ENCODE measurements around the gene DIAPH2.

The DIAPH2 gene

DNA sequence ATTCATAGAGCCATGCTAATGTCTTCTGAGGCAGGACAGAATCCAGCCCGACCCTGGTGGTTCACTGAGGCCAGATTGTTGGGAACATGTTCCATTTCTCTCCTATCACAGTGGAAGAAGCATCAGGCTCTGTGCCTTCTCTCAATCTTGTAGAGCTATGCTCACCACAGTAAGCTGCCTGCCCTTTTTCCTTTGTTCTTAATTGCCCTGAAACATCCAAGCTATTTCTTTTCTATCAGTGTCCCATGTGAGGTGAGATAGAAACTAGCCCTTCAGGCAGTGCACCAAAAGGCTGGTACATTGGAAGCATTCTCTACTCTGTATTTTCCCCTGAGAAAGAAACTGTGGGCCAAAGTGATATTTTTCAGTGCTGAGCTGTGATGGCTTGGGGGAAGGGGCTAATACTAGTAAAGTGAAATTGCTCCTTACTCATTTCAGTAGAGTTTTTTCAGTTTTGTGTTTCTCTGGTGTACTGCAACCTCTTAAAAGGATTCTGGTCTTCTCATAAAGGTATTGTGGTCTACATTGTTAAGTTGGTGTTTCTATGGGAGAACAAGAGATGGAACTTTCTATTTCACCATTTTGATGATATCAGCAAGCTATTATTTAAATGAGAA lies 810.2 kb downstream of the DIAPH2 start:
- Histone ChIP-seq H3K27ac (no peak overlapping the region), H3K4me3 (no peak overlapping the region)

DNA sequence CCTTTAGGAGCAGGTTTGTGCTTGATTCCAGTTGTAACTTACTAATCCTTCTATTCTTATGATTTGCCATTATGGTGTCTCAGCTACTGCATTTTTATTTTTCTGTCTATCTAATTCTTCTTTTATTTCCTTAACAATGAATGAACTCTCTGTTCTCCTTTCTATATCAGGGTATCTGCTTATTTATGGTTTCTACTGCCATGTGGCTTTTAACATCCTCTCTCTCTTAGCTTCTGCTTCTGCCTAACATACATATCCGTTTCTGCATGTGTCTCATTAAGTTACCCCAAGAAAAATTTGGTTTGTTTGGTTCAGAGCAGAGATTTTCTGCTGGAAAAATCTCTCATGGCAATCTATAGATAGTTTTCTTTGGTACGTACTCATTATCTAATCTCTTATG lies 813.5 kb downstream of the DIAPH2 start:
- H3K4me3 ChIP-seq, result no peak overlapping the region

DNA sequence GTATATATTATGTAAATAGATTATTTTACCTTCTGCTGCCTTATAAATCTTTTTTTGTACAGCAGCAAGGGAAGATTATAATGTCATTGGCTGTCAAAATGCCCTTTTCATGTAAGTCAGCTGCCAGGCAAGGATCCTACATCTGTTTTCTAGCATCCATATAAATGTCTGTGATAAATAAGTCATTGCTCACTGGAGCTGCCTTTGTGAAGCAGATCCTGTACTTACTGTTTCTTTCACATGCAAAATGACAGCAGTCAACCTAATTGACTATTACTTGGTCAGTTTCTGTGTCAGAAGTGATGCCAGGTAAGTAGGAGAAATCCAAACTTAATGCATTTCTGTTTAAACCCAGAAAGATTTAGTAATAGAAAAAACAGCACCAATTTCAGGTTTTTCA lies 819.8 kb downstream of the DIAPH2 start:
- Histone ChIP-seq H3K27ac (no peak overlapping the region), H3K4me3 (no peak overlapping the region)

More for the DNA sequence above, 813.5 kb downstream of the DIAPH2 start:
- no peak overlapping the region for H3K27ac ChIP-seq

DNA sequence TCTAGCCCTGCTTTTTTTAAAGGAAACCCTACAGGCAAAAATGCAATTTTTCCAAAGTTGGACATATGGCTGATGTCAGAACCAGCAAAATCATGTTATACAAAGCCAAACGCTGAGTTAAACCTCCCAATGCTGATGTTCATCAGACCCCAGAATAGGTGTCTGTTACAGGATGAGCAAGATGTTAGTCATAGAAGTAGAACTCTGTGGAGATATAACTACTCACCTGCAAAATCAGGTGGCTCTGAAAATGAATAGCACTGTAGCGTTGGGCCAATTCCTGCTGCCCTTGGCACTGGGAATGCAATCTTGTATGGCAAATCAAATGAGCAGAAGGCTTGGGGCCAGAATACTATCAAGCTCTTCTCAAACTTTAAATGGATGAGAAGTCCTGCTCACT lies 833.1 kb downstream of the DIAPH2 start:
- no peak overlapping the region for H3K4me3 ChIP-seq

DNA sequence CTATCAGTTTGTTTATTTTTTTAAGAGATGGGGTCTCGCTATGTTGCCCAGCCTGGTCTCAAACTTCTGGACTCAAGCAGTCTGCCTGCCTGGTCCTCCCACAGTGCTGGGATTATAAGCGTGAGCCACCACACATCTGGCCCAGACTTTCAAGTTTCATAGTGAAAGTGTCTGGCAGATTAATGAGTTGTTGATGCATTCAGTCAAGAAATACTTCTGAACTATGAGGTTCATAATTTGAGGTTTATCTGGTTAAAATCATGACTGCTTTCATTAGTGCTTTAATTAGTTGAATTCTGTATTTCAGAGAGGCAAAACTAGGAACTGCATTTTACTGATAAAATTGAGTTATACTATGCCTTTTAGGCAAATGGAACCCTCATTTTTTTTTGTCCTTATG lies 837.7 kb downstream of the DIAPH2 start:
- H3K4me3 ChIP-seq, result no peak overlapping the region
- no peak overlapping the region for H3K27ac ChIP-seq

More for the DNA sequence above, 833.1 kb downstream of the DIAPH2 start:
- no peak overlapping the region for H3K27ac ChIP-seq

DNA sequence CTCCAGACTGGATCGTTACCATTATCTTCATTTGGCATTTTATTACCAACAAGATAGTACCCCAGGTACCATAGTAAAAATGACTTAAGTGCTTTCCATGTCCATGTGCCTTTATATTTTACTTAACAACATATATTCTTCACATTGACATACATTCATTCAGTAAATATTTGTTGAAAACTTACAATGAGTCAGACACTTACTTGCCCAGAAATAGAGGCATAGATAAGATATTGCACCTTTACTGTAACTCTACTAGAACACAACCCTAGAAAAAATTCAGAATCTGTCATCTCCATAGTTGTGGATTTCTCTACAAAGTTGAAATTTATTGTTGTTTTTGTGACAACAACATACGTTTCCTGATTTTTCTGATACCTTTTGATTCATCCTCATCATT lies 839.7 kb downstream of the DIAPH2 start:
- Histone ChIP-seq H3K27ac (no peak overlapping the region), H3K4me3 (no peak overlapping the region)

DNA sequence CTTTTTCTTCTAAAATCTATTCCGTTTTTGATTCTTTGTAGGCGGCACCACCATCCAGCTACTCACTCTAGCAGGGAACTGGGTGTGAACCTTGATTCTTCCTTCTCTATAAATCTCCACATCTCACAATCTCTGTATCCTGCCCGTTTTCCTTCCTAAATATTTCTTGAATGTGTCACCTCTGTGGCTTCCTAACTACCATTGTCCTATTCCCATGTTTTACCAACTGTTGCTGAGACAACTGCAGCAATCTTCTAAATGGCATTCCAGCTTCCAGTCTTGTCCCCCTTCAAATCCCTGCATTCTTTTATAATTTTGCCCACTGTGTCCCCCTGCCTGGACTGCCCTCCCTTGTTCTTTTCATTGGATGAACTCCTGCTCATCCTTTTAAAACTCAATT lies 840.4 kb downstream of the DIAPH2 start:
- H3K27ac ChIP-seq, result no peak overlapping the region
- no peak overlapping the region for H3K4me3 ChIP-seq

DNA sequence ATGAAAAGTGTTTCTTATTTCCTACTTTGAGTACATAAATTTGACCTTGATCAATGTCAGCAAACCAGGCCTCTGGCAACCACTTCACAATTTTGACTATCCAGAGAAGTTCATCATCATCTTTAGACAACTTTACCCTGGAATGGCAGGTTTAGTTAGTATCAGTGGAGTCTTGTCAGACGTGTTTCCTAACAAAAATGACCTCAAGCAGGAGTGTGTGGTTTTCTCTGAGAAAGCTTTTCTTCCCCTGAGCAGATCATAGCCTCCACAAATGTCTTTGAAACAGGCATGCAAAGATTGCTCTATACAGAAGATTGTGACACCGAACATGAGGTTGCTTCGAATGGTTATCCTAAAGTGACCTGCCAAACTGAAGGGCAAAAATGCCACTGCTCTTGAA lies 841.3 kb downstream of the DIAPH2 start:
- H3K27ac ChIP-seq, result no peak overlapping the region
- H3K4me3 ChIP-seq, result no peak overlapping the region

DNA sequence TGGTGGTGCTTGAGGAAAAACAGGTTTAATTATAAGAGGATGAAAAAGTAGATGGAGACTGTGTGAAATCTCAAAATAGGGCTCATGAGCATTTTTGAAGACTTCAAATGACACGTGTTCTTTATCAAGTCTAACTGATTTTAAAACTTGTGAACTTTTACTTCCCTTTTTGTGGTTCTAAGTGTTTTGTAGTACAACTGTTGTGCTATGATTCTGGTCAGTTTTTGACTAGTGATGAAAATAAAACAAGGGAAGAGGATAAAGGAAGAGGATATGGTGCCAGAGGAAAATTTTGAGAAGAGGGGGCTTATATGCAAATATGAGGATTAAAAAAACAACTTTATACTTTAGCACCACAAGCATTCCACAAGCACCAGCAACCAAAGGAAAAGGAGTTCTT lies 843.1 kb downstream of the DIAPH2 start:
- no peak overlapping the region for H3K4me3 ChIP-seq
- no peak overlapping the region for H3K27ac ChIP-seq

DNA sequence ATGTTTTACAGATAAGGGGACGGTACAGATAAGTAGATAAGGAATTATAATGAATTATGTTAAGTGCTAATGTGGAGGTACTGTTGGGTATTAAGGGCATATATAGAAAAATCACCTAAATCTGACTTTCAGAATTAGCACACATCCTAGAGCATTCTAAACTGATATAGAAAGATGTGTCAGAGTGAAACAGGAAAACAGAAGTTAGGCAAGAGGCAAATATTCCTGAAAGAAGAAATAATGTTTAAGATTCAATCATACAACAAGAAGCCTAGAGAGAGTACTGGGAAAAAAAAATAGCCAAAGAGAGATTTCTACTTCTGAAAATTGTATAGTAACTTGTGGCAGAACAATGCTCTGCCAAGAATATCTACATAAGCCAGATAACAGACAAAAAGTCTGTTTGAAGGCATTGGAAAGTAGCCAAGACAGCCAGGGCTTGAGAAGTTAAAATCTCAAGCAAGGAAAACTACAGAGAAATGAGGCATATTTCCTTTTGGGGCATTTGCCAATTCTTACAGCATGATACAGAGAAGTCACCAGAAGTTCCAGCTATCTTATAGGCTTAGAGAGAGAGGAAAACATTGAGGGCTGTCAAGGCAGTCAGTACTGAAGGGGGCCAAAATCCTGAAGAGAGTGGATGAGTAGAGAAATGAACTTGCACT lies 845.0 kb downstream of the DIAPH2 start:
- Histone ChIP-seq H3K4me3 (no peak overlapping the region), H3K27ac (no peak overlapping the region)

DNA sequence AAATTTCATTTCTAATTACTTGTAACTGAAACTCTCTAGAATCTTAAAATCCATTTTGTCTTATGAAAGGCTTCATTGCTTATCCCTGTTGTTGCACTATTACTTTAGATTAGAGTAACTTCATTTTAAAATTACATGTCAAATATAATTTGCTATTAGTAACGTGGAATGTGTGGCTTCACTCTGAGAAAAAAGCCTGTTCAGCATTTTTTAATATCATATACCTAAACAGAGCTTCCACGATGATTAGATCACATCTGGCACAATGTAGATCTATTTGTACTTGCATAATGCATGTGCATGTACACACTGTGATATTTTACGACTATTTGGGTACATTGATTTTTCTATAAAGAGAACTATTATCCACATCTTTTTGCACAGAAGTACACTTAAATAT lies 847.2 kb downstream of the DIAPH2 start:
- Histone ChIP-seq H3K27ac (no peak overlapping the region), H3K4me3 (no peak overlapping the region)

DNA sequence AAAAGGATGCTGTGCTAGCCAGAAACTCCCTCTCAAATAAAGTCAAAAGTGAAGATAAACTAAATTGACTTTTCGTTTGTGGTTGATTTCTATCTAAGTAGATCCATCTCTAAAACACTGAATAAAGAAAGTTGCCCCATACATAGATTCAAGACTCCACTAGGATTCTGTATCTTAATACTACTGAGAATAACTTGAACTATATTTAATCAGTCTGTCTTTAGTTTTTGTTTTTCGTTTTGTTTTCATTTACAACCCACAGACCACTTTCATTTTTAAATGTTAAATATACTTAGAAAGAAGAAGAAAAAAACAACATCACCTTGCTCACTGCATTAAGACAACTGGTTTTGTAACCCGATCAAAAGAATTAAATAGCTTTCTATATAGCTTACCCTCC lies 854.1 kb downstream of the DIAPH2 start:
- Histone ChIP-seq H3K4me3 (no peak overlapping the region), H3K27ac (no peak overlapping the region)

DNA sequence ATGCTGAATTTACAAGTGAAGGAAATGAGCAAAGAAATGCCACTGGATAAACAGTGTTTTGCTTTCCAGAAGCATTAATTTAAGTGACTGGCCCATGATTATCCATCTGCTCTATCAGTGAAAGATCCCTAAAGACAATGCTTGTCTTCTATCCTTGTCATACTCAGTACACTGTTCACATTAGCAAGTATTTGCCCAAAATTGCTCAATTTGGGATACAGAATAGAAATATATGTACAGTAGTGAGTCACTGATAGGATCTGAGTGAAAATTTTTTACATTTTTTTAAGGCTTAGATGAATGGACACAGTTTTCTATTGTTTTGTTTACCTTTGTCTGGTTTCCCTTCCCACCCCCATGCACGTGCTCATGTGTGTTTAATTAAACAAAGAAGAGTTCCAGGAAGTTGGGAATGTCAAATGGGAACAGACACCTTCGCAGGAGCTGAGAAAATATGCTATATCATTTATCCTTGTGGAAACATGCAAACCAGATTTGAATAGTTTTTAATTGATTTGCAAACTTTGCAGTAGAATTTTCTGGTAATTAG lies 855.4 kb downstream of the DIAPH2 start:
- H3K27ac ChIP-seq, result no peak overlapping the region
- H3K4me3 ChIP-seq, result no peak overlapping the region

DNA sequence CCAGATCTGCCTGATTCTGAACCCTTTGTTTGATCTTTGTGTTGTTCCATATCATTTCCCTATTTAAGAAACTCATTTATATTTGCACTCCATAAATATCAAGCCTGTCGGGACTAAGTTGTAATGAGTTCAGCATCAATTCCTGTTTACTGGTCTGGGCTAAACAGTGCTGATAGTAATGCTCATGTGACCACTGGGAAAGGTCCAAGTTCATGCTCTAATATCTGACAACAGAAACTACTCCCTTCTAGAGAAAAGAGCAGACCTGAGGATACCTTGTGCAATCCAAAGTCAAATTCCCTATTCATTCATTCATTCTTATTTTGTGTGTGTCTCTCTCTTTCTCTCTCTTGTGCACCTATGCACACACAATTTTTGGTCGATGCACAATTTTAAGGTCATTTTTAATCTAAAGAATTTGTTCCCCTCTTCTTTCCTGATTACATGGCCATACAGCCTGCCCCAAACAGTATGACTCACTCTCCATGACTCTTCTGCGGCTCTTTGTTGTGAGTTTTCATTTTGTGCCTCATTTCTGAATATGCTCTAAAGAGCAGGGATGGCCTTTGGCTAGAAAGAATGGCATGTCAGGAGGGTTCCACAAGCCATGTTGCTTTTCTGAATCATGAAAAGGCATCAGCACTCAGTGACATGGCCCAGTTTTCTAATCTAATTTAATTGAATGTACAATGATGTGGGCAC lies 863.4 kb downstream of the DIAPH2 start:
- no peak overlapping the region for H3K4me3 ChIP-seq
- H3K27ac ChIP-seq, result no peak overlapping the region

DNA sequence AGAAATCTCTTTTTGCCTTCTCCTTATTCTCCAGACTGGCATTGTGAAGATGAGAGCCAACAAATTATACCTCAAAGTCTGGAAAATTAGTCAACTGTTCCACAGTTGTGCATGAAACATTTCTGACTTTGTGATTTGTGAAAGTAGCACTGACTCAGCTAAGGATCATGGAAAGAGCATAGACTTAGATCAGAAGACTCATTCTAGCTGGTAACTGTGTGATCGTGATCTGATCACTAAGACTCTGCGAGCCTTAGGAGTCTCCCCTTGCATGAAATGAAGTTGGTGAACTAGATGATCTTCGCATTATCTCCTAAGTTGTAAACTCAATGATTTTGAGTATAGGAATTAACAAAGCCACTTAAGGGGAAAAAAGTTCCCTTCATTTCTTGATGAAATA lies 867.2 kb downstream of the DIAPH2 start:
- H3K27ac ChIP-seq, result no peak overlapping the region
- no peak overlapping the region for H3K4me3 ChIP-seq

DNA sequence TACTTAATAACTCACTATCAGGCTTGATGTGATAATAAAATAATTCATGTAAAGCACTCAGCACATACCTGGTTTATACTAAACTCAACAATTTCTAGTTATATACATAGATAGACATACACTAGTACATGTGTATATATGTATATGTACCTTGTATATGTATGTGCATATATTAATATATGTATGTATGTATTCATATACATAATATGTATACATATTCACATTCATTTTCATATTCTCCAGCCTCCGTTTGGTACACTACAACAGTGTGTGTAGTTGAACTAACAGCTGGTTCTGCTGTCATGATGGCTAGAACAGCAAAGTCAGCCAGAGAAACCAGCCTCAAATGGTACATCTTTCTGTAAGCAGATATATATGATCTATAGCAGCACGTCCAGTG lies 869.2 kb downstream of the DIAPH2 start:
- Histone ChIP-seq H3K4me3 (no peak overlapping the region), H3K27ac (no peak overlapping the region)

DNA sequence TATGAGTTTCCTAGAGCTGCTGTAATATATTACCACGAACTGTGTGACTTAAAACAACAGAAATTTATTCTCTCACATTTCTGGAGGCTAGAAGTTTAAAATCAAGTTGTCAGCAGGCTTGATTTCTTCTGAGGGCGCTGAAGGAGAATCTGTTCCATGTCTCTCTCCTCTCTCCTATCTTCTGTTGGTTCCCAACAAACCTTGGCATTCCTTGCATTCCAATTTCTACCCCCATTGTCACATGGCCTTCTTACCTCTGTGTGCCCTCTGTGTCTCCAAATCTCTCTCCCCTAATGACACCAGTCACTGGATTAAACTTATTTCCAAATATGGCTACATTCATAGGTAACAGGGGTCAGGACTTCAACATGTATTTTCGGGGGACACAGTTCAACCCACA lies 871.7 kb downstream of the DIAPH2 start:
- no peak overlapping the region for H3K4me3 ChIP-seq
- H3K27ac ChIP-seq, result no peak overlapping the region

DNA sequence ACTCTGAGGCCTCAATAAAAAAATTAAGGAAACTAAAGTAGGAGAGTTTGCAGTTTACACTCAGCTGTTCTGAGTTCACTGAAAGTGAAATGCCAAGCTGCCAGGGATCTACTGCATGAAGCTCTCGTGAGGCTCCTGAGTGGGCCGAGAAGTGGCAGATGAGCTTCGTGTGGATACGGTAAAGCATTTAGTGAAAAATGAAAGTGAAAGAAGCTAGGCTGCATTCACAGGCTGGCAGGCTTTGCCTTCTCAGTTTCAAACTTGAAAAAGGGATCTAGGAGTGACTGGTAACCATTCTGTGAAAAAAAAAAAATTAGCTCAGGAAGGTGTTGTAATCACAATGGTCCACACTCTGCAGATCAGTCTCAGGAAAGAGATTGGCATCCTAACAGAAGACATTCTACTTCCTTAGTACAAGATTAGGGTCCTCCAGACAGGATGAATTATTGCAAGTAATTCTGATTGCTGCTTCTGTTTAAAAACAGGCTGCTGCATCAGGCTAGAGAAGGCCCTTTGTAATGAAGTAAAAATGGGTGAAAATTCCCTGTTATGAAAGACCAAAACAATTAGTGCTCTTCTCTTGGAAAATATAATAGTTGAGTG lies 879.0 kb downstream of the DIAPH2 start:
- H3K27ac ChIP-seq, result peak overlapping the region in 14 of 21 experiments; percentile 24 to 78 (median 50)
- H3K4me3 ChIP-seq, result no peak overlapping the region

DNA sequence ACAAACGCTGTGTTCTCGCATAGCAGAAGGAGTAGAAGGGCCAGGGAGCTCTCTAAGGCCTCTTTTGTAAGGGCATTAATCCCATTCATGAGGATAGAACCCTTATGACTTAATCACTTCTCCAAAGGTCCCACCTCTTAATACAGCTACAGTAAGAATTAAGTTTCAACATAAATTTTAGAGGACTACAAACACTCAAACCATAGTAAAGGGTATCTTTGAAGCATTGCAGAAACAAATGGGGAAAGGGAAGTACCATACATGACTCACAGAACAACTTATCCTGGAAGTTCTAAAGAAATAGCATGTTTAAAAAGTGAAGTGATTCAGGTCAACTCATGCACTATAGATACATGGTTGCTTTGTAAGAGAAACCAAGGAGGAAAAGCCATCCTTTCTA lies 879.9 kb downstream of the DIAPH2 start:
- H3K4me3 ChIP-seq, result no peak overlapping the region
- H3K27ac ChIP-seq, result peak overlapping the region in 2 of 21 experiments; percentile 67 to 78

DNA sequence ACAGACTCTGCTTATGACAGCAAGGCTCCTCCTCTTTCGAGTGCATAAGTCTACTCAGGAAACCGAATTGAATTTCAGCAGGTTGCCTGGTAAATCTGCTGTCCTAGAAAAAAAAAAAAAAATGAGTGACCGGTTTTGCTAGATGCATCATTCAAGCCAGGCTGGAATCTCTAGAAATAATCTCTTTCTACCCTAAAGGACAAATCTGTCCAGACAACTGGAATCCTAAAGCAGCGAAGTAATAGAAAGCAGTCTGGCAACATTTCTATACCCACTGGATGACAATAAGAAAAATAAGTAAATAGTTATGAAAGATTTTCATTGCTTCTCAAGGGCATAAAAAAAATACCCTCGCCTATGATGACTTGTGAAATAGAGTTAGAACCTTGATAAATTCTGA lies 902.5 kb downstream of the DIAPH2 start:
- H3K4me3 ChIP-seq, result no peak overlapping the region
- H3K27ac ChIP-seq, result no peak overlapping the region
